ENCODE data around the gene MICAL3.

GRCh38 chr22:17803609-17804270, 220.6 kb downstream of the MICAL3 start:
- TF ChIP-seq CTCF (IDR thresholded peaks at IDR 0.05; ENCODE audit: insufficient read depth, low read length) = no peak
- TF ChIP-seq GABPA (IDR thresholded peaks at IDR 0.05; ENCODE audit: low read depth) = no peak
- no peak for TF ChIP-seq POLR2AphosphoS5 (IDR thresholded peaks at IDR 0.05; ENCODE audit: low read depth)
- TF ChIP-seq REST (IDR thresholded peaks at IDR 0.05; ENCODE audit: insufficient replicate concordance, low read depth) = no peak
